Ovary (tissue), 3 donors: ENCODE data around the gene DOCK8.

Experiments
- CTCF ChIP-seq, 3 donors: fragments of 450-650 bp in 2 of 3; fragments of 200-600 bp in 1 of 3; IDR thresholded peaks; one replicate each; pipeline versions ENCODE4 v1.5.1 to v1.8.0; 2016 to 2022; ENCODE audit warnings: antibody characterized with exemption in 3 of 3, mild to moderate bottlenecking in 1 of 3
- POLR2A ChIP-seq: fragments of 450-650 bp; IDR thresholded peaks from one replicate; pipeline ENCODE4 v1.6.1; 2017; ENCODE audit warnings: antibody characterized with exemption, mild to moderate bottlenecking, moderate library complexity
- donor health status: DM: no; HTN: no; CAD: no.

- peak in 2 of 3 donors; percentile 68 to 81 for TF ChIP-seq CTCF (IDR thresholded peaks at IDR 0.05)
- TF ChIP-seq POLR2A: no peak
These were observed 171.2 kb downstream of the DOCK8 start for GRCh38 chr9:385818-386398.
